ENCODE results near the gene ATP5F1E.
"Not testable (repeated sequence)": the region's sequence is repeated elsewhere in the genome, so short reads cannot be mapped to it uniquely, and the experiment has no call there.

Gene ATP5F1E

DNA sequence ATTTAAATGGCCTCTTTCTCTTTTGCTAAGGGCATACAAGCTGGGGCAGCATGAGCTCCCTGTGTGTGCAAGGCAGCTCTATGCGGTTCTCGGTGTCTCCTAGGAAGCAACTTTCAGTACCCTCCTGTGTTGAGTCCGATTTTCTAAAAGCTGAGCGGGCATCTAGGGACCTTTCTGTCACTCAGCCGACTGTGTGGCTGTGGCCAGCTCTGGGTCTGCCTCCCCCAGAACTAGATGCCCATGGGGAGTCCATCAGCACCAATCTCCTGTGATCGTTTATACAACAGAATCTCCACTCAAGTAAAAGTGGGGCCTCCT, 43.6 kb downstream of the ATP5F1E start:
- no peak for DNase-seq (ENCODE audit: low spot score)

DNA sequence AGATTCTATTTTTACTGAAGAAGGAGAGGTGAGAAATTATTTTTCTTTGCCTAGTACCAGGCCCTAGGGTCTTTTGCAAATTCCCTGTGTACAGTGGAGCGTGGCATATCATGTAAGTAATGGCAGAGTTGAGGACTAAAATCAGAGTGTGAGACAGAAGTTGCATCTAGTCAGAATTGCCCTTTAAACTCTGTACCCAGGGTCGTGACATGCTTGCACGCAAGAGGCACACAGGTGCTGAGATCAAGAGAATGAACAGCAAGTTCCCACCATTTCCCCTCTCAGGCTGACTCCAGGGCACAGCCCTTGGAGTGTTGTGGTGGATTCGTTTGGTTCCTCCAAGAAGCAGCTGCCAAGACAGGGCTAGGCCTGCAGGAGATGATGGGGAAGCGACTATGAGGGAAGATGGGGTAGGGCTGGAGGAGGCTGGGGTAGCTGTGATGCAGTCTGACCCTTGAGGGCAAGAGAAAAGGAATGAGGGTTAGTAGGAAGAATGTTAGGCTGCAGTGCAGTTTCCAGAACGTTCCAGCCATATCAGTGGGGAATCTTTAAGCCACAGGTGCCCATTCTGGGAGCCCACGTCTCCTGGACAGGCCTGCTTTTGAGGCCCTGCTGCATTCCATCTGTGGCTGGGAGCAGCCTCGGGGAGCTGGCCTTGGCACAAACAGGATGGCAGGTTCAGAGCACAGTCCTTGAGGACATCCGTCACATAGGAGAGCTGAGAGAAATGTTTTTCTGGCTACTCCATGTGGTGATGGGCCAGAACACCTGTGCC, 44.2 kb downstream of the ATP5F1E start:
- no peak for DNase-seq (ENCODE audit: low spot score)

DNA sequence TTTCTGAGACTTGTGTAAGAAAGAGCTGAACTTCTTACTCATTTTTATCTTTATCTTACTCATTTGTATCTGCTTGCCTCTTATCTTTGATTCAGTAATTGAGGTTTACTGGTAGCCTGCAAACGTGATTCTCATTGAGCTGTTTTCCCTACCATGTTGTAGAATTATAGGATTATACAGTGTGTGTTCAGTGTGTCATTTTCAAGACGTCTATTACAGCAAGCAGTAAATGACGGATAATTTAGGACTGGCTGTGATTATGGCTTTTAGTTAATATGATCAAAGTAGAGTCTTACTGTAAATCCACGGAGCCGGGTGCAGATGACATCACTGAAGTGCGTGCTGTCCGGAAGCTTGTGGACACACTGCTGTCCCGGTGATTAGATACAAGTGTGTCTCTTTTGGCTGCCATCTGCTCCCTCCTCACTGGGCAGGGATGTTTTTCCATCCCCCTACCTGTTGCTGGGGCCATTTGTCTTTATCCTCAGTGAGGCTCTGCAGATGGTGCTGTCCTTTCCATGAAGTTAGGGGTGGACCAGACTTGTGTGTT, 45.1 kb downstream of the ATP5F1E start:
- DNase-seq (ENCODE audit: low spot score) = no peak

DNA sequence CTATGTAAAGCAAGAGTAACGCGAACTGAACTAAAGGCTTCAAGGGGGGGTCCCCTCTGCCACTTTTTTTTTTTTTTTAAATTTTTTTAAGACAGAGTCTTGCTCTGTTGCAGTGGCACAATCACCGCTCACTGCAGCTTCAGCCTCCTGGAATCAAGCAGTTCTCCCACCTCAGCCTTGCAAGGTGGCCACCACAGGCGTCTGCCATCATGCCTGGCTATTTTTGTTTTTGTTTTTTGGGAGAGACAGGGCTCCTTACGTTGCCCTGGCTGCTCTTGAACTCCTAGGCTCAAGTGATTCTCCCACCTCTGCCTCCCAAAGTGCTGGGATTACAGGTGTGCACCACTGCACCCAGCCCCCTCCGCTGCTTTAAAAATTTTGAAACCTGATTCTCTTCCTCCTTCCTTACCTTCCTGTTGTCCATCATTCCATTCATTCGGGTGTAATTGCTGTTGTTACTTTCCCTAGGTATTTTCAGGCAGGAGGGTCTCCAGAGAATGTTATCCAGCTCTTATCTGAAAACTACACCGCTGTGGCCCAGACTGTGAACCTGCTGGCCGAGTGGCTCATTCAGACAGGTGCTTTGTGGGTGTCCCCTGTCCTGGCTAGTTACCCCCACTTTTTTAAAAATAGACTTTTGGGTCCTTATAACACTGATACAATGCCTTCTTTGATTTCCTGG, 45.7 kb downstream of the ATP5F1E start:
- no peak for DNase-seq (ENCODE audit: low spot score)

DNA sequence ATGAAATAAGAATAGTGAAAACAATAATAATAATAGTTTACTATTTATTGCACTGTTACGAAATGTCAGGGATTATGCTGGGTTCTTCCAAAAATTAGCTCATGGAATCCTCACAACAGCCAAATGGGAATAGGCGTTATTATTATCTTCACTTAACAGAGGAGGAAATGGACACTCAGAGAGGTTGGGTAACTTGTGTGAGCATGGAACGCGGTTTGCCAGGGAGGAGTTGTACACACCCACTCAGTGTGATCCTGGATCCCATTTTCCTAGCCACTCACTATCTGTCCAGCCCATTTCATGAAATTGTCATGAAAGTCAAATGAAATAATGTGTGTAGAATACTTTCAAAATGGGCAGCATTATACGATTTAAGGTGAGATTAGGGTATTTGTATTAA, 46.5 kb downstream of the ATP5F1E start:
- no peak for DNase-seq (ENCODE audit: low spot score)

DNA sequence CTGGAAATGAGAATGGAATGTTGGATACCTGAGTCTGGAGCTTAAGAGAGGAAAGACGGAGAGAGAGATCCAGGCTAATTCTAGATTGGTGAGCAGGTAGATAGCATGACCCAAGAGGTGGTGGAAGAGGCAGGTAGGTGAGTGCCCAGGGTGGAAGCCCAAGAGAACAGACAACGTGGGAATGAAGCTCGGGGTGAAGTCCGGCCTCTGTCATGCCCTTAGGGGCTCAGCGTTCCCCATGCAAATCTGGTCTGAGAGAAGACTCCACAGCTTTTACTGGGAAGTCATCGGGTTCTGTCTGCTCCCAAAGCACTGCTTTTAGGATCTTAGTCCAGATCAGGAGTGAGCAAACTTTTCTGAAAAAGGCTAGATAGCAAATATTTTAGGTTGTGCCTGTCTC, 47.4 kb downstream of the ATP5F1E start:
- DNase-seq (ENCODE audit: low spot score) = no peak

DNA sequence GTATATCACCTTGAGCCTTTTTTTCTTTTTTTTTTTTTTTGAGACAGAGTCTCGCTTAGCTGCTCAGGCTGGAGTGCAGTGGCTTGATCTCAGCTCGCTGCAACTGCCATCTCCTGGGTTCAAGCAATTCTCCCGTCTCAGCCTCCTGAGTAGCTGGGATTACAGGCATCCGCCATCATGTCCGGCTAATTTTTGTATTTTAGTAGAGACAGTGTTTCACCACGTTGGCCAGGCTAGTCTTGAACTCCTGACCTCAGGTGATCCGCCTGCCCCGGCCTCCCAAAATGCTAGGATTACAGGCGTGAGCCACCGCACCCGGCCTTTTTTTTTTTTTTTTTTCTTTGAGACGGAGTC, 49.0 kb downstream of the ATP5F1E start:
- DNase-seq (ENCODE audit: low spot score) = not testable (repeated sequence)

DNA sequence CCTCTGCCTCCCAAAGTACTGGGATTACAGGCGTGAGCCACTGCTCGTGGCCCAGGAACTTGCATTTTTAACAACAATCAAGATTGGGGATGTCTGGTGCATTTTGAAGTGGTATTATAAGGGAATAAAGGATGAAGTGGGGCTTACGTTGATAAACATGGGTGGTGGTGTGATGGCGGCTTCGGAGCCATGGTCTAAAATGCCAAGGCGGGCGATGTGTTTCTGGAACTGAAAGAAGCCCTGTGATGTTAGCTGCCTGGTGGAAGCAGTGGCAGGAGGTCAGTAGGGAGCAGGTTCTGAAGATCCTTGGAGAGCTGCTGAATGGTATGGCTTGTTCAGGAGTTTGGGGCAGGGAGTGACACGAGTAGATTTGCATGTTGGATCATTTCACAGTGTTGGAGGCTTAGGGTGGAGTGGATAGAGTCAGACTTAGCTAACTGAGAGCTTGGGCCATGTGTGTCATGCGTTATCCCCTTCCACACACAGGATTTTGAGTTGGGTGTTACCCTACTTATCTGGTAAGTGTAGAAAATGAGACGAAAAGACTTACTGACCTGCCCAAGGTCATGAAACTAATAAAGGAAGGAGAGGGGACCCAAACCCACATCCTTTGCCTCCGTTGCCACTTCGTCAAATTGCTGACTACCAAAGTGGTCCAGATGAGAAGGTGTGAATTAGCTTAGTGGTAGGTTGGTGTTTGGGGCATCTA, 49.6 kb downstream of the ATP5F1E start:
- DNase-seq (ENCODE audit: low spot score) = no peak

DNA sequence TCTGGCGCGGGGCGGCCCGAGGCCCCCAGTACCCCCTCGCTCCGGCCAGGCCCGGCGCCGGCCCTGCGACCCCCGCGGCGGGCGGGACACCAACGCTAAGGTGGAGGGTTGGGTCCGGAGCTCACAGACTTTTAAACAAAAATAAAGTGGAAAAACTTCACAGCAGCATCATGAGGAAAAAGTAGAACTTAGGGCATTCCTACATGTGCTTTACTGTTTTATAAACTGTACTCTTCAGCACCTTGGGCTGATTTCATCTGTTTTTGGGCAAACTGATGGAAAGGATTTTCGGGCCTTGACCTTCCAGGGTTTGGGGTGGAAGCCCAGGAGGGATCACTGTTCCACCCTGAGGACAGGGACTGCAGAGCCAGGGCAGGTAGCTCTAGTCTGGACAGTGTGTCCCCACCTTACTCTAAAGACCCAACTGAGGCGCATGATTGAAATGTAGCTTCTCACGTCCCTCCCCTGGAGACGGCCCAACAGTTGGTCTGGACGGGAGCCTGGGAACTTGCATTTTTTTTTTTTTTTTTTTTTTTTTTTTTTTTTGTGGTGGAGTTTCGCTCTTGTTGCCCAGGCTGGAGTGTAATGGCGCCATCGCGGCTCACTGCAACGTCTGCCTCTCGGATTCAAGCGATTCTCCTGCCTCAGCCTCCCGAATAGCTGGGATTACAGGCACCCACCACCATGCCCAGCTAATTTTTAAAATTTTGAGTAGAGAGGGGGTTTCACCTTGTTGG, 50.3 kb downstream of the ATP5F1E start:
- no peak for DNase-seq (ENCODE audit: low spot score)

DNA sequence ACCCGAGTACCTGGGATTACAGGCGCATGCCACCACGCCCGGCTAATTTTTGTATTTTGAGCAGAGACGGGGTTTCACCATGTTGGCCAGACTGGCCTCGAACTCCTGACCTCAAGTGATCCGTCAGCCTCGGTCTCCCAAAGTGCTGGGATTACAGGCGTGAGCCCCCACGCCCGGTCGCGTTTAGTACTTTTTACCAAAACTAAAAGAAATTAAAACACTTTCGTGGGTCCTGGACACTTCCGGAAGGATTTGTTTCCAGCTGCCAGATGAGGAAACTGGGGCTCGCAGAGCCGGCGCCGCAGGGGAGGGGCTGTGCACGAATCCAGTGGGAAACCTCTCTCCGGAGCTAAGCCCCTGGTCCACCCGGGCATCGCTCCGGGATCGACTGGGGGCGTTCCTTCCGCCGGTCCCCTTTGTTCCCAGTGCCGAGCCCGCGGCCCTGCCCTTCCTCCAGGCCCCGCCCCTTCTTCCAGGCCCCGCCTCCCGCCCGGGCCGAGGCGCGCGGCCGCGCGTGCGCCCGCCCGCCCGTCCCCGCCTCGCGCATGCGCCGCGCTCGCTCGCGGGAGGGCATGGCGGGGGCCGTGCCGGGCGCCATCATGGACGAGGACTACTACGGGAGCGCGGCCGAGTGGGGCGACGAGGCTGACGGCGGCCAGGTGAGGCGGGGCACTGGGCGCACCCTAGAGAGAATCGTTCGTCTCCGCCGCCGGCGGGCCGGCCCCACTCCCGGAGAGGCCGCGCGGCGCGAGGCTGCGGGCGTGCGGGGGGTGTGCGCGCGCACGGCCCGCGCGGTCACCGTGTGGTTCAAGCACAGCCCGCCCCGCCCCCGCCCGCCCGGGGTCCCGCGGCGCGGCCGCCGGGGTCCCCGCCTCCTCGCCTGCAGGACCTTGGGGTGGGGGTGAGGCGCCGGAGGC, 51.2 kb downstream of the ATP5F1E start, which contains the start of gene NELFCD:
TSS of gene NELFCD (plus strand) at position 546 of the 917 bp plus-strand sequence. CDS start at position 600, 54 bp downstream.
- peak; percentile 100 for DNase-seq (ENCODE audit: low spot score)

DNA sequence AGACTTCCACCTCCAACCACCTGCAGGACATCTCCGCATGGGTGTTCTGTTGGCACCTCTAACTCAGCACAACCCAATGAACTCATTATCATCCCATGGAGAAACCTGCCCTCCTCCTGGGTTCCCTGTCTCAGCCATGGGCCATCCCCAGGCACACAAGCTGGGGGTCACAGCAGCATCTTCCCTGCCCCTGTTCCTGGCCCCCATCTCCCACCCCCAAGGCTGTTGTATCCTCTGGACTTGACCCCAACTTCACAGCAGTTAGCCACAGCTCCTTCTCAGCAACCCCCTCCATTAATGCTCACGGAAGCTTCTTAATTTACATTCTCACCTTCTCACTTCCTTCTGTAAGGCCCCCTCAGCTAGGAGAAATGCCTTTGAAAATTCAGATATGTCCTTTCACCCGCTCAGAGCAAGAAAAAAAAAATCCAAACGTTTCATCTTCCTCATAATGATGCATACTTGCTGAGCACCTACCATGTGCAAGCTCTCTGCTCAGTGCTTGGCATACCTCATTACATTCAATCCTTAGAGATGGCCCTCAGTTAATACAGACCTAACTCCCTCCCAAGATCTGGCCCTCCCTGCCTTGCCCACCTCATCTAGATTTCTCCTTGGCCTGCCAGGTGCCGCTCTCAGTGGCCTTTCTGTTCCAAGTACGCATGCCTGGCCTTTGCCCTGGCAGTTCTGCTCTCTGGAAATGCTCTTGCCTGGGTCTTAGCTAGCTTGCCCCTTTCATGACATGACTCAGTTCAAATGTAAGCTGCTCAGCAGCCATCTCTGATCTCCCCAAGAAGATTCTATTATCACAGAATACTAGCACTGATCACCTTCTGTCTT, 53.6 kb downstream of the ATP5F1E start:
- DNase-seq (ENCODE audit: low spot score) = no peak

DNA sequence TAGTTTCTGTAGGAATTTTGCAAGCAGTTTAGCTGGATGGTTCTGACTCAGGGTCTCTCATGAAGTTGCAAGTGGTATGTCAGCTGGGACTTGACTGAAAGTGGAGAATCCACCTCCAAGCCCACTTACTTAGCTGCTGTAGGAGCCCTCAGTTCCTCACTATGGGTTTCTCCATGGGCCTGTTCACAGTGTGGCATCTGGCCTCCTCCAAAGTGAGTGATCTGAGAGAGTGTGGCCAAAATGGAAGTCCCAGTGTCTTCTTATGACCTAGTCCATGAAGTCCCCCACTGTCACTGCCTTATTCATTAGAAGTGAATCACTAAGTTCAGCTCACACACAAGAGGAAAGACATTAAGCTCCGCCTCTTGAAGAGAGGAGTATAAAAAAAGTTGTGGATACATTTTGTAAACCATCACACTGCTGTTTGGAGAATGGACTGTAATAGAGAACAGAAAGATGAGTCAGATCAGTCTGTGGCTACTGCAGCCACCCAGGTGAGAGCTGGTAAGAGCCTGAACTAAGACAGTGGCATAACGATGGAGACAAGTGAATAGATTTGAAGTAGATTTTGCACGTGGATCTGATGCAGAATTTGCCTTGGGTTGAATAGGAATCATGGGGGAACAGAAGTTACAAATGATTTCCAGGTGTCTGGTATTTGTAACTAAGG, 55.9 kb downstream of the ATP5F1E start:
- DNase-seq (ENCODE audit: low spot score) = no peak
